HG02852 (cell line): Measurements from ENCODE around the gene BACH2.
"Not testable (repeated sequence)": the region's sequence is repeated elsewhere in the genome, so short reads cannot be mapped to it uniquely, and the experiment has no call there.

Experiments
- ATAC-seq: cut with Tn5 transposase; IDR thresholded peaks from one replicate; pipeline ENCODE4 v1.9.1; 2021; ENCODE audit warnings: mild to moderate bottlenecking, moderate library complexity; ENCODE audit not compliant: unreplicated experiment

The BACH2 gene

DNA sequence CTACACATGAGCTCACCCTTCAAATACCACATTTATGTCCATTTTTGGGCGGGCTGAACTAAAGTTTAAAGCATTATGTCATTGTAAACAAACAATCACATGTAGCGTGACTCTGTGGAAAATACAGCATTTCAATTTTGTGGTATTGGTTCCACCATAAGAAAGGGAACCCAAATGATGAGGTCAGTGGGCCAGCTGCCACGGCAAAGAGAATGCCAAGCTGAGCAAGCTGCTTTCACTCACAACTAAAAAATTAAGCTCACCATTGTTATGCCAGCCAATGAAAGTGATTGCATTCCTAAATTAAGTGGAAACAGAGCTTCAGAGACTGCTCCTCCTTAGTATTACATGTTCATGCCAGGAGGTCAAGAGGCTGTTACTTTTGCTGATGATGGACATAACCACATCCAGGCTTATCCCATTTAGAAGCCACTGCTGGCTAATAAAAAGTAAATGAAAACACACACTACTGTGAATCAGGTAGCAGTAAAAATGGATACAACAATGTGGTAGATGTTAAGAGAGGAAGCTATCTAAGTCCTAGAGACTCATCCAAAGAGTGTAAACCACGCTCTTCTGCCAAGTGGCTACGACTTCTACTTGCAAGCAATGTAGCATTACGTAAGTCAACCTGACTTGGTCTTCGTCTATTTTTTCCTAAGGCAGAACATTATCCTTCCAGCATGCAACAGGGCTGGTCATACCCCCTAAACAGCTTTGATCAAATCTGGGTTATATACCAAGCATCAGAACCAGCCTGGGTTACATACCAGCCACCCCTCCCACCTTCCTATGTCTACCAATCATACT, 164.8 kb downstream of the BACH2 start:
- no peak for ATAC-seq

- no peak for ATAC-seq
These were observed 165.5 kb downstream of the BACH2 start for GRCh38 chr6:90131125-90131524.

DNA sequence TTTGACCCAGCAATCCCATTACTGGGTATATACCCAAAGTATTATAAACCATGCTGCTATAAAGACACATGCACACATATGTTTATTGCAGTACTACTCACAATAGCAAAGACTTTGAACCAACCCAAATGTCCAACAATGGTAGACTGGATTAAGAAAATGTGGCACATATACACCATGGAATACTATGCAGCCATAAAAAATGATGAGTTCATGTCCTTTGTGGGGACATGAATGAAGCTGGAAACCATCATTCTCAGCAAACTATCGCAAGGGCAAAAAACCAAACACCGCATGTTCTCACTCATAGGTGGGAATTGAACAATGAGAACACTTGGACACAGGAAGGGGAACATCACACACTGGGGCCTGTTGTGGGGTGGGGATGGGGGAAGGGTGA, 168.0 kb downstream of the BACH2 start:
- not testable (repeated sequence) for ATAC-seq

DNA sequence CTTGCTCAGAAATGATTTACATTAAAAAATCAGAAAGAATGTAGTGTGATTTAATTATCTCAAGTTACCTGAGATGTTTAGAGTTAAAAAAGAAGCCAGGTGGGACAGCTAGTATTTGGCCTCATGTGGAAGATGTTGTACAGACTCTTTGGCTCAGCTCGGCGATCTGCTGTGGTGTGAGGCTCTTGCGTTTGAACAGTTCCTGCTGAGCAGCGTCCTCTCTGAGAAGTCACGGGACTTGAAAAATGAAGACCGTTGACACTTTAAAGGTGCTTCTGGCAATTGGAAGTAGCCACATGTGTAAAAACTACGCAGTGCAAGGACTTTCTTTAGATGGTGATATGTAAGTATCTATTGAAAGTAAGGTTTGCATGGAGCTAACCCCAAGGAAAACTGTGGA, 169.0 kb downstream of the BACH2 start:
- no peak for ATAC-seq

- ATAC-seq = no peak
These were observed 169.8 kb downstream of the BACH2 start for GRCh38 chr6:90126839-90127238.

GRCh38 chr6:90126181-90126580, 170.5 kb downstream of the BACH2 start:
- no peak for ATAC-seq

GRCh38 chr6:90124874-90125510, 171.7 kb downstream of the BACH2 start:
- ATAC-seq = no peak

GRCh38 chr6:90123831-90124230, 172.8 kb downstream of the BACH2 start:
- no peak for ATAC-seq

GRCh38 chr6:90121982-90122381, 174.7 kb downstream of the BACH2 start:
- ATAC-seq = peak; percentile 61

- no peak for ATAC-seq
These were observed 176.3 kb downstream of the BACH2 start for GRCh38 chr6:90120327-90120726.

DNA sequence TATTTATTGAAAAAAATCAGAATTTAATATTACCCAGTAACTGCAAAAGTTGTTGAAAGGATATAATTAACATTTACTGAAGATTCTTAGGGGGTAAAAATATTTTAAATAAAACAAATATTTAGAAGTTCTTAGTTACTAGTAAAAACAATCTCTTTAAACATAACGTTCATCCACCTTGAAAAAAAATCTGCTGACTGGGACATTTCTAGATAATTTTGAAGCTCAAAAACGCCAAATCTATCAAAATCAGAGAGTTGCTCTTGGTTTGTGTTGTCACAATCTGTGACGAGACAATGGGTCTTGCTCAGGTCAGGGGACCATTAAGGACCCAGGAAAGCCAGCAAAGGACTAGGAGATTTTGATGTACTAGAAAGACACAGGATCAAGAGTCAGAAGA, 177.0 kb downstream of the BACH2 start:
- no peak for ATAC-seq

GRCh38 chr6:90118581-90118980, 178.1 kb downstream of the BACH2 start:
- ATAC-seq = no peak

GRCh38 chr6:90118069-90118468, 178.6 kb downstream of the BACH2 start:
- ATAC-seq = no peak

DNA sequence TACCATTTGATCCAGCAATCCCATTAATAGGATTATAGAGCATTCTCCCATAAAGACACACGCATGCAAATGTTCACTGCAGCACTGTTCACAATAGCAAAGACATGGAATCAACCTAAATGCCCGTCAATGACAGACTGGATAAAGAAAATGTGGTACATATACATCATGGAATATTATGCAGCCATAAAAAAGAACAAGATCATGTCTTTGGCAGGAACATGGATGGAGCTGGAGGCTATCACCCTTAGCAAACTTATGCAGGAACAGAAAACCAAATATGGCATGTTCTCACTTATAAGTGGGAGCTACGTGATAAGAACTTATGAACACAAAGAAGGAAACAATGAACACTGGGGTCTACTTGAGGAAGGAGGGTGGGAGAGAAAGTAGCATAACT, 180.5 kb downstream of the BACH2 start:
- not testable (repeated sequence) for ATAC-seq

- ATAC-seq = no peak
These were observed 183.3 kb downstream of the BACH2 start for GRCh38 chr6:90113389-90113788.

DNA sequence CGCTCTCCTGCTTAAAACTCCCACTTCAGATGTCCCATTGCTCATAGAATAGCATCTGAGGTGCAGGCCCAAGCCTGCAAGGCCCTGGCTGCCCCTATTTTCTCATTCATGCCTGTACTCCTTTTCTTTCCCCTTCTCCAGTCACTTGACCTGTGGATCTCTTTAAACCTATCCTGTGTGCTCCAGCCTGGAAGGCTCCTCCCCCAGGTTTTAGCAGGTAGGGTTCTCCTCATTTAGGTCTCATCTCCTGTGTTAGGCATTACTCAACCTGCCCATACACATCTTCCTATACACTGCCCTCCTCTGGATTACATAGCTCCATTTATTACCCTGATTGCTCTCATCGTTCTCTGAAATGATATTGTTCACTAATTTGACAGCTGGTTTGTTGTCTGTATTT, 185.3 kb downstream of the BACH2 start:
- no peak for ATAC-seq

DNA sequence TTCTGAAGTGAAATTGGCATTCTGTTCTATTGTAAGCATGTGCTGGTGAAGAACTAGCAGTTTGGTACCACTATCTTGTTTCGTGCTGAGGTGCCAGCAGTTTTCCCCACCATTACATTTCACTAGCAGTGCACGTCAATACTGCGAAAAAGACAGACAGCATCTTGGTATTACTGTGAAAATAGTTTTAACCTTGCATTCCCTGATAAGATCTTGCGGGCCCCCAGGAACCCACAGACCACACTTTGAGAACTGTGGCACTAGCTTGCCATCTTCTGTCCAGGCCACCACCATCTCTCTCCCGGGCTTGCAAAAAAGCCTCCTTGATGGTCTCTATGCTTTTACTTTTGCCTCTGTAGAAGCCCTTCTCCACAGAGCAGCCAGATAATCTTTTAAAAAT, 185.7 kb downstream of the BACH2 start:
- no peak for ATAC-seq

DNA sequence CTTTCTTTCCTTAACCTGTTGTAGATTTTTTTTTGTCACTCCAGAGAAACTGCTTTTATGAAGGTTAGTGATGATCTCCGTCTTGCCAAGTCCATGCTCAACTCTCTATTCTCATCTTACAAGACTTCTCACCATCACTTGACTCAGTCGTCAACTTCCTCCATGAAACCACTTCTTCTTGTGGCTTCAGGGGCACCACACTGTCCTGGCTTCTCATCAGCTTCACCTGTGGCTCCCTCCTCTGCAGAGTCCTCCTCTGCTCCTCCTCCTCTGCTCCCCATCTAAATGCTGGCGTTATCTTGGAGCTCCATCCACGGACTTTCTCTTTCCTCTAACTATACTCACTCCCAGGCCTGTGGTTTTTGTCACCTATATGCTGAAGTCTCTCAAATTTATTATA, 187.5 kb downstream of the BACH2 start:
- ATAC-seq = no peak

GRCh38 chr6:90107771-90108282, 188.8 kb downstream of the BACH2 start:
- ATAC-seq = peak; percentile 91

DNA sequence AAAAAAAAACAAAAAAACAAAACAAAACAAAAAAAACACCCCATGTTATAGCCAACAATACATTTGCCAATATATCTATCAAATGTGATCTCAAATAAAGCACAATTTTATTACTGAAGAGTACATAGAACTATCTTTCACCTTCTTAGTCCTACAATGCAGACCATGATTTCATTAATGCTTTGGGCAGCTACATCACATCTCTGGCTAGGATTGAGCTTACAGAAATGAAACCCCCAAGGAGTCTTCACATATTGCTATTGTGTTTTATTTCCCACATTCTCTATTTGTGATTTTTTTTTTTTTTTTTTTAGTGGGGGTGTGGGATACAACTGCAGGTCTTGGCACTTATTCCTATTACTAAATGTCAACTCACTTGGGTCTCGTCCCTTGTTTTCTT, 189.3 kb downstream of the BACH2 start:
- ATAC-seq = no peak

- ATAC-seq = no peak
These were observed 190.2 kb downstream of the BACH2 start for GRCh38 chr6:90106449-90106848.

DNA sequence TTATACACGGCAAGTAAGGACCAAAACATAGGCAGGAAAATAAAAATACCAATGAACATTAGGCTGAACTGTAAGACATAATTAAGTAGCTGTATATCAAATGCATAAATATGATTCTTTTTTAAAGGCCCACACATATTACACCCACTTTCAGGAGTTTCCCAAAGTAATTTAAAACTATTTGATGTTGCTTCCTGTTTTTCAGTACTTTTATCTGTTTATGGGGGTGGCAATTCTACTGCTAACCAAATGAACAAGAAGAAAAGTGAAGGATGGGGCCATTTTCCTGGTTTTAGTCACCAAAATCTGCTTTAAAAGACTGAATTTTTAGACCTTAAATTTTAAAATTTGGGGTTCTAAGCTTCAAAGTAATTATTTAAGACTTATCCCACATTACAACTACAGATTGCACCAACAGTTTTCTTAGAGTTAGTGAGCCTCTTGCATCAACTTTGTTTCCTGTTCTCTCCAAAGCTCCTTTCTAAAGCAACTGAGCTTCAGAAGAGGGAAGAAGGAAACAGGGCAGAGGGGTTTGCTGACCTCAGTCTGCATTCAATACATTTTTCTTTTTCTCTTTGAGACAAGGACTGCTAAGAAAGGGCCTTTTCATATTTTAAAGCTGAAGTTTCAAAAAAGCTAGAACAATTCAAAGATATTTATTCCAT, 191.0 kb downstream of the BACH2 start:
- no peak for ATAC-seq
